ENCODE measurements around the gene SUCNR1. TPM values are rescaled to one million over a fixed set of nuclear protein-coding genes. Genes with fewer than 3 reads are reported as not detected.
A peak's percentile ranks its signal among the peaks of the same experiment; 100 is the strongest.

SUCNR1 gene
- total RNA-seq, 2 donors from 2014 or later: 1.1 to 1.5 TPM

- Histone ChIP-seq H3K9me3 (no peaks in the 10 kb centered on the region), H3K36me3 (no peaks in the 10 kb centered on the region), H3K27me3 (no peaks in the 10 kb centered on the region), H3K4me1 (no peaks in the 10 kb centered on the region), H3K27ac (no peak overlapping the region), H3K4me3 (no peak overlapping the region)
- DNase-seq (ENCODE audit: low spot score): no peak
- TF ChIP-seq, protein P1, sequence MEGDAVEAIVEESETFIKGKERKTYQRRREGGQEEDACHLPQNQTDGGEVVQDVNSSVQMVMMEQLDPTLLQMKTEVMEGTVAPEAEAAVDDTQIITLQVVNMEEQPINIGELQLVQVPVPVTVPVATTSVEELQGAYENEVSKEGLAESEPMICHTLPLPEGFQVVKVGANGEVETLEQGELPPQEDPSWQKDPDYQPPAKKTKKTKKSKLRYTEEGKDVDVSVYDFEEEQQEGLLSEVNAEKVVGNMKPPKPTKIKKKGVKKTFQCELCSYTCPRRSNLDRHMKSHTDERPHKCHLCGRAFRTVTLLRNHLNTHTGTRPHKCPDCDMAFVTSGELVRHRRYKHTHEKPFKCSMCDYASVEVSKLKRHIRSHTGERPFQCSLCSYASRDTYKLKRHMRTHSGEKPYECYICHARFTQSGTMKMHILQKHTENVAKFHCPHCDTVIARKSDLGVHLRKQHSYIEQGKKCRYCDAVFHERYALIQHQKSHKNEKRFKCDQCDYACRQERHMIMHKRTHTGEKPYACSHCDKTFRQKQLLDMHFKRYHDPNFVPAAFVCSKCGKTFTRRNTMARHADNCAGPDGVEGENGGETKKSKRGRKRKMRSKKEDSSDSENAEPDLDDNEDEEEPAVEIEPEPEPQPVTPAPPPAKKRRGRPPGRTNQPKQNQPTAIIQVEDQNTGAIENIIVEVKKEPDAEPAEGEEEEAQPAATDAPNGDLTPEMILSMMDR (IDR thresholded peaks at IDR 0.05): no peak
Observed at GRCh38 chr3:151916781-151917180, 43.3 kb downstream of the SUCNR1 start.

DNA sequence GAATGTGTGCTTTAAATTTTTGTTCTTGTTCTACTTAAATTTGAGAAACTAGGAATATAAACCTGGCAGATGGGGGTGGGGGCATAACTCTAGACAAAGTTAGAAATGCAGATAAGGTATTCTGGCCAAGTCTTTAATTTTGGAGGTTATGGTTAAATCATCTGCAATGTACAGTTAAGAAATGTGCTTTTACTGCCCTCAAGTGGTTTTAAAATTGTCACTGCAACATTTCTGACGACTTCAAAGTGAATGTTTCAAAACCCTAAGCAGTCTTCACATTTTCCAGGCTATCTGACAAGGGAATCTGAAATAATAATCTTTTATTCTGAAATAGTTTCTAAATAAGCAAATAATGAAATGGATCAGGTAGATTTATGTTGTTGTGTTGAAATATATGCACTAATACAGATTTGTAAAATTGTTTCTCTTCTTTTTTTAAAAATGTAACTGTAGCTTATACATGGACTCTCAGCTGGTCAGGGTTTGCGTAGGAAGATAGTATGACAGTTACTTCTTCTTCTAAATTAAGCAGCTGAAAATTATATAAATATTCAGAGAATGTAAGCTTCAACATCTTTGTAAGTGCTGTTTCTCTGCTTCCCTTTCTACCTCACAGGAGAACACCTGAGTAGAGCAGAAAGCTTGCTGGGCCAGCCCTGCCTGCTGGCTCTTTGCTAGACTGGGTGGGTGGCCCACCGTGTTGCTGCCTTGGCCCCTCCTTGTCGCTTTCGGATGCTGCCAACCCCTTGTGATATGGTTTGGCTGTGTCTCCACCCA lies 45.0 kb downstream of the SUCNR1 start:
- Histone ChIP-seq H3K4me3 (no peak overlapping the region), H3K27ac (no peak overlapping the region), H3K36me3 (no peaks in the 10 kb centered on the region), H3K9me3 (no peaks in the 10 kb centered on the region), H3K4me1 (no peaks in the 10 kb centered on the region), H3K27me3 (no peaks in the 10 kb centered on the region)
- DNase-seq (ENCODE audit: low spot score): no peak
- TF ChIP-seq, protein P1 (IDR thresholded peaks at IDR 0.05): peak; percentile 40 to 79

DNA sequence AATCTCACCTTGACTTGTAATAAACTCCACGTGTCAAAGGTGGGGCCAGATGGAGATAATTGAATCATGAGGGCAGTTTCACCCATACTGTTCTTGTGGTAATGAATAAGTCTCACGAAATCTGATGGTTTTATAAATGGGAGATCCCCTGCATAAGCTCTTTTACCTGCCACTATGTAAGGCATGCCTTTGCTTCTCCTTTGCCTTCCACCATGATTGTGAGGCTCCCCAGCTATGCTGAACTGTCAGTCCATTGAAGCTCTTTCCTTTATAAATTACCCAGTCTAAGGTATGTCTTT lies 45.5 kb downstream of the SUCNR1 start:
- H3K9me3 ChIP-seq: no peaks in the 10 kb centered on the region
- H3K27ac ChIP-seq: no peak overlapping the region
- H3K4me1 ChIP-seq: no peaks in the 10 kb centered on the region
- H3K4me3 ChIP-seq: no peak overlapping the region
- DNase-seq (ENCODE audit: low spot score): no peak
- H3K36me3 ChIP-seq: no peaks in the 10 kb centered on the region
- TF ChIP-seq, protein P1 (IDR thresholded peaks at IDR 0.05): no peak
- no peaks in the 10 kb centered on the region for H3K27me3 ChIP-seq

GRCh38 chr3:151919446-151919845 lies 46.0 kb downstream of the SUCNR1 start:
- Histone ChIP-seq H3K9me3 (no peaks in the 10 kb centered on the region), H3K4me1 (no peaks in the 10 kb centered on the region), H3K27ac (no peak overlapping the region), H3K27me3 (no peaks in the 10 kb centered on the region), H3K4me3 (no peak overlapping the region), H3K36me3 (no peaks in the 10 kb centered on the region)
- TF ChIP-seq, protein P1 (IDR thresholded peaks at IDR 0.05): no peak
- DNase-seq (ENCODE audit: low spot score): no peak

GRCh38 chr3:151923901-151924300 lies 50.5 kb downstream of the SUCNR1 start:
- no peaks in the 10 kb centered on the region for H3K9me3 ChIP-seq
- no peak overlapping the region for H3K27ac ChIP-seq
- H3K27me3 ChIP-seq: no peaks in the 10 kb centered on the region
- no peak overlapping the region for H3K4me3 ChIP-seq
- no peak for DNase-seq (ENCODE audit: low spot score)
- H3K4me1 ChIP-seq: no peaks in the 10 kb centered on the region
- TF ChIP-seq, protein P1 (IDR thresholded peaks at IDR 0.05): no peak
- no peaks in the 10 kb centered on the region for H3K36me3 ChIP-seq

DNA sequence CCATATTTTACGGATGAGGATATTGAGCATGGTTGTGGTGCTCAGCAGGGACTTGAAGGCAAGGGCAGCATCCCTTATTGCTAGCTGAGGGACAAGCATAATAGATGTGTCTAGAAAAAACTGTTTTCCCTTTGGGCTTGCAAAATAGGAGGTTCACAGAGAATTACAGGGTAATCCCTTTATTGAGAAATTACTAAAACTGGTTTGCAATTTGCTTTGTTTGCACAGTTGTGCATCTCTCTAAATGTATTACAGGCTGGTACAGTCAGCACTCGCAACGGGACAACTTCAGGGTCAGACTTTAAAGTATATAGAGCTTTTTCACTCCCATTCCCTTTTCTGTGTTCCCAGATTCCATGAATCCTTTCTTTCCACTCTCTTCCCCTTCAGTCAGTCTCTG lies 51.3 kb downstream of the SUCNR1 start:
- TF ChIP-seq, protein P1 (IDR thresholded peaks at IDR 0.05): no peak
- Histone ChIP-seq H3K27ac (no peak overlapping the region), H3K4me3 (no peak overlapping the region), H3K4me1 (no peaks in the 10 kb centered on the region), H3K9me3 (no peaks in the 10 kb centered on the region), H3K27me3 (no peaks in the 10 kb centered on the region), H3K36me3 (no peaks in the 10 kb centered on the region)
- no peak for DNase-seq (ENCODE audit: low spot score)

Measured in right atrium auricular region (tissue), 2 donors.